ENCODE results near the gene KCND3. TPM values are rescaled to one million over a fixed set of nuclear protein-coding genes. Genes with fewer than 3 reads are reported as not detected.

The KCND3 gene
- total RNA-seq, 1 donor from 2014 or later: 2.1 TPM

GRCh38 chr1:111825217-111825616 is 164.3 kb downstream of the KCND3 start:
- H3K9me3 Mint-ChIP-seq (ENCODE audit: unreplicated experiment): peaks cover under 1% of the 10 kb centered on the region
- H3K27ac Mint-ChIP-seq (ENCODE audit: unreplicated experiment): no peak overlapping the region
- no peak for TF ChIP-seq CTCF (IDR thresholded peaks at IDR 0.05)
- no peak overlapping the region for H3K4me3 Mint-ChIP-seq (ENCODE audit: unreplicated experiment)
- DNase-seq (ENCODE audit: extremely low spot score, unreplicated experiment): no peak
- no peaks in the 10 kb centered on the region for H3K4me1 Mint-ChIP-seq (ENCODE audit: unreplicated experiment)
- peaks cover 2% of the 10 kb centered on the region for H3K27me3 Mint-ChIP-seq (ENCODE audit: unreplicated experiment)
- H3K36me3 Mint-ChIP-seq (ENCODE audit: unreplicated experiment): no peaks in the 10 kb centered on the region

DNA sequence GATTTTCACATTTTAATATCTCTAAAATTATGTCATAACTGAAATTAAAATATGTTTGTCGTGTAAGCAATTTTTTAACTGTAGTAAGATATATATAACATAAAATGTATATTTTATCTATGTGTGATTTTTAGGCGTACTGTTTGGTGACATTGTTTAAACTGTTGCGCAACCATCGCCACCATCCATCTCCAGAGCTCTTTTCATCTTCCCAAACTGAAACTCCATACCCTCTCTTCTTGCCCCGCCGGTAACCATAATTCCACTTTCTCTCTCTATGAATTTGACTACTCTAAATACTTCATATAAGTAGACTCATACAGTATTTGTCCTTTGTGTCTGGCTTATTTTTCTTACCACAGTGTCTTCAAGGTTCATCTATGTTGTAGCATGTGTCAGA is 167.3 kb downstream of the KCND3 start:
- no peaks in the 10 kb centered on the region for H3K36me3 Mint-ChIP-seq (ENCODE audit: unreplicated experiment)

DNA sequence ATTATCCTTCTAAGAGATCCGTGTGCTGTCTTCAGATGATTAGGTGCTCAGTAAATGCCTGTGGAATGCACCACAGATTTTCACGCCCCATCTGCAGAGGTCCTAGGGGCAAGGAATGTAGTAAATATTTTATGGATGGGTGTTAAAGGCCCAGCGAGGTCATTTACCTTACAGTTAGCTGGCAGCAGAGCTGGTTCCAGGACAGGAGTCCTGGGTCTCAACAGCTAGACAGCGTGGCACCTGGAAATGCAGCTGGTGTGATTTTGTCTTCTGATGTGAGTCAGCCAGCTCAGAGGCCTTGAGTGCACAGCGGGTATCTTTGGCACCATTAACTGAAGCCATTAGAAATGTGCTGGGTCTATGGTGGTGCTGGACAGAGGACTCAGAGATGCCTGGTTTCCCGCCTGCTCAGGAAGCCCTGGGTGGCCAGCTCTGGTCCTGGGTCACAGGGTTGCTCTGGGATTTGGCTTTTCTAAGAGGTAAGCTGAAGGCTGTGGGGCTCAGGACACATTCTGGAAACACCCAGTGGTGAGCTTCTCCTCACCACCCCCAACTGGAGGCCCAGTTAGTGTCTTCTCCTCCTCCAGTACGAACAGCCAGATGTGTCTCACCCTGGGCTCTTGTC is 168.2 kb downstream of the KCND3 start:
- no peaks in the 10 kb centered on the region for H3K36me3 Mint-ChIP-seq (ENCODE audit: unreplicated experiment)
- H3K27ac Mint-ChIP-seq (ENCODE audit: unreplicated experiment): no peak overlapping the region
- H3K9me3 Mint-ChIP-seq (ENCODE audit: unreplicated experiment): peaks cover 3% of the 10 kb centered on the region
- DNase-seq (ENCODE audit: extremely low spot score, unreplicated experiment): no peak
- H3K27me3 Mint-ChIP-seq (ENCODE audit: unreplicated experiment): peaks cover 2% of the 10 kb centered on the region
- no peak for TF ChIP-seq CTCF (IDR thresholded peaks at IDR 0.05)
- H3K4me3 Mint-ChIP-seq (ENCODE audit: unreplicated experiment): no peak overlapping the region
- H3K4me1 Mint-ChIP-seq (ENCODE audit: unreplicated experiment): no peaks in the 10 kb centered on the region

More for the DNA sequence above, 167.3 kb downstream of the KCND3 start:
- Mint-ChIP-seq H3K27ac (ENCODE audit: unreplicated experiment) (no peak overlapping the region), H3K4me1 (ENCODE audit: unreplicated experiment) (no peaks in the 10 kb centered on the region), H3K27me3 (ENCODE audit: unreplicated experiment) (peaks cover 2% of the 10 kb centered on the region), H3K9me3 (ENCODE audit: unreplicated experiment) (peaks cover 3% of the 10 kb centered on the region), H3K4me3 (ENCODE audit: unreplicated experiment) (no peak overlapping the region)
- DNase-seq (ENCODE audit: extremely low spot score, unreplicated experiment): no peak
- no peak for TF ChIP-seq CTCF (IDR thresholded peaks at IDR 0.05)

- H3K36me3 Mint-ChIP-seq (ENCODE audit: unreplicated experiment): no peaks in the 10 kb centered on the region
- no peak for TF ChIP-seq CTCF (IDR thresholded peaks at IDR 0.05)
- H3K4me1 Mint-ChIP-seq (ENCODE audit: unreplicated experiment): no peaks in the 10 kb centered on the region
- no peak for DNase-seq (ENCODE audit: extremely low spot score, unreplicated experiment)
- H3K27me3 Mint-ChIP-seq (ENCODE audit: unreplicated experiment): peaks cover under 1% of the 10 kb centered on the region
- no peak overlapping the region for H3K4me3 Mint-ChIP-seq (ENCODE audit: unreplicated experiment)
- H3K9me3 Mint-ChIP-seq (ENCODE audit: unreplicated experiment): peaks cover 3% of the 10 kb centered on the region
- no peak overlapping the region for H3K27ac Mint-ChIP-seq (ENCODE audit: unreplicated experiment)
Observed at GRCh38 chr1:111819566-111820263, 169.8 kb downstream of the KCND3 start.

GRCh38 chr1:111818546-111818945 is 170.9 kb downstream of the KCND3 start:
- Mint-ChIP-seq H3K27me3 (ENCODE audit: unreplicated experiment) (no peaks in the 10 kb centered on the region), H3K4me1 (ENCODE audit: unreplicated experiment) (no peaks in the 10 kb centered on the region), H3K36me3 (ENCODE audit: unreplicated experiment) (no peaks in the 10 kb centered on the region), H3K4me3 (ENCODE audit: unreplicated experiment) (no peak overlapping the region), H3K9me3 (ENCODE audit: unreplicated experiment) (peaks cover 3% of the 10 kb centered on the region), H3K27ac (ENCODE audit: unreplicated experiment) (no peak overlapping the region)
- no peak for TF ChIP-seq CTCF (IDR thresholded peaks at IDR 0.05)
- no peak for DNase-seq (ENCODE audit: extremely low spot score, unreplicated experiment)
